Activated effector memory CD4-positive, alpha-beta T cell treated with anti-CD3 and anti-CD28 coated beads, Interleukin-2, amount 50 U/mL, for 16 hours (primary cell): Measurements from ENCODE around the gene SETDB2.

Experiments used
- DNase-seq: peaks from one replicate; pipeline ENCODE4 v3.0.0-alpha.2; 2020

SETDB2 gene

GRCh38 chr13:49435992-49436391, 8.1 kb upstream of the SETDB2 start:
- no peak for DNase-seq

- no peak for DNase-seq
Measured at GRCh38 chr13:49436890-49437289, 7.2 kb upstream of the SETDB2 start.

GRCh38 chr13:49437705-49438104, 6.4 kb upstream of the SETDB2 start:
- no peak for DNase-seq

DNA sequence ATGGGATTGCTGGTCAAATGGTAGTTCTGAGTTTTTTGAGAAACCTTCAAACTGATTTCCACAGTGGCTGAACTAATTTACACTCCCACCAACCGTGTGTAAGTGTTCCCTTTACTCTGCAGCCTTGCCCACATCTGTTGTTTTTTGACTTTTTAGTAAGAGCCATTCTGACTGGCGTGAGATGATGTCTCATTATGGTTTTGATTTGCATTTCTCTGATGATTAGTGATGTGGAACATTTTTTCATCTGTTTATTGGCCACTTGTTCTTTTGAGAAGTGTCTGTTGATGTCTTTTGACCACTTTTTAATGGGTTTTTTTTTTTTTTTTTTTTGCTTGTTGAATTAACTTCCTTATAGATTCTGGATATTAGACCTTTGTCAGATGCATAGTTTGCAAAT, 4.5 kb upstream of the SETDB2 start:
- DNase-seq: no peak

- DNase-seq: no peak
Measured at GRCh38 chr13:49441312-49441711, 2.8 kb upstream of the SETDB2 start.

DNA sequence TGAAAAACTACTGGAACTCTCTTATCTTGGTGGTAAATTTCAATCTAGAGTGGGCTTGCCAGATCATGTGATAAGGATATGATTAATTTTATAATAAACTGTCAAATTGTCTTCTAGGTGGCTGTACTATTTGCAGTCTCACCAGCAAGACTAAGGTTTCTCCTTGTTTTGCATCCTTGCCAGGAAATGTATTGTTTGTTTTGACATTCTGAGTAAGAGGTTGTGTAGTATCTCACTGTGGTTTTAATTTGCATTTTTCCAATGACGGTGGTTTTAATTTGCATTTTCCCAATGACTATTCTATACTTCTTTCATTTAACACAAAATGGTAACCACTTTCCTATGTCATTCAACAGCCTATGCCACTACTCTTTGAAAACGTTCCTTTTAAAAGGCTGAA, 2.2 kb upstream of the SETDB2 start:
- DNase-seq: no peak

DNA sequence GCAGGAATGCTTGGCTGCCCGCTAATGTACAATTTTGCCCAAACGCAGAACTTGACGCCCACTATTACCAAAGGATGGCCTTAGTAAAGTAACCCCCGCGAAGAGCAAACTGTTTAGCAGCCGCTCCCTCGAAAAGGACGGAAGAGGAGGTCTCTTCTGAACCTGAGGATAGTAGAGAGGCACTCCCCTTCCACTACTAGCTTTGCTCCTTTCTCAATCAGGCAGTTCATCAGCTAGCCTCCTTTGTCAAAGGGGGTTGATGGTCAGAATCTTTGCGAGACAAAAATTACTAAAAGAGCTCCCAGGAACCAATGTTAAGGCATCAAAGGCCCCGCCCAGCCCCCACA, 744 bp upstream of the SETDB2 start:
- DNase-seq: peak; percentile 62

- DNase-seq: peak; percentile 65
Measured at GRCh38 chr13:49444524-49445395, 686 bp downstream of the SETDB2 start.

DNA sequence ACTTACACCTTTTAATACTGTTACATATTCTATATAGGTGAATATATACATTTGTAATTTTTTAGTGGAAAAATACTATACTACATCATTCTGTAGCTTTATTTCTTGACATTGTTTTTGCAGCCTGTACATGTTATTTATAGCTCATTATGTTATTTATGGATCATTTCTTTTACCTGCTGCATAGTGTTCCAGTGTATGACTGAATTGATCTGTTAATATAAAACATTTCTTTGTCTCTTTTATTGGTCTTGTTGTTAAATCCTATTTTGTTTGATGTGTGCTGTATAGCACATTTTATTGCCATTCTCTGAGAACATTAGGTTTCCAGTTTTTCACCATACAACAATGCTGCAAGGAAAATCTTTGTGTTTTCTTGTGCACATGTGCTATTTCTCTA, 2.4 kb downstream of the SETDB2 start:
- DNase-seq: no peak

DNA sequence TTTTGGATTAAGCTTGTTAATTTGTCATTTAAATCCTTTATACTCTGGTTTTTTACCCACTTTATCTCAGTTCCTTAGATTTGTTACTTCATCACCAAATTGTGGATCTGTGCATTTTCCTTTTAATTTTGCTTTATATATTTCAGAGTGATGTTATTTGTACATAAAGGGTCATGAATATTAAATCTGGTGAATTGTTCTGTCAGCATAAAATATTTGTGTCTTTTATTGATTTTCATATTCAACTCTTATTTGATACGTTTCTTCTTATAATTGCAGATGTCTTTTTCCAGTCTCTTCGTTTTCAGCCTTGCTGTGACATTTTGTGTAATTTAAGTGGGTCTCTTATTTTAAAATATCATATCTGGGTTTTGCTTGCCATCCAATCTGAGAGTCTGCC, 4.7 kb downstream of the SETDB2 start:
- DNase-seq: no peak

GRCh38 chr13:49450105-49450819, 6.2 kb downstream of the SETDB2 start:
- DNase-seq: no peak

DNA sequence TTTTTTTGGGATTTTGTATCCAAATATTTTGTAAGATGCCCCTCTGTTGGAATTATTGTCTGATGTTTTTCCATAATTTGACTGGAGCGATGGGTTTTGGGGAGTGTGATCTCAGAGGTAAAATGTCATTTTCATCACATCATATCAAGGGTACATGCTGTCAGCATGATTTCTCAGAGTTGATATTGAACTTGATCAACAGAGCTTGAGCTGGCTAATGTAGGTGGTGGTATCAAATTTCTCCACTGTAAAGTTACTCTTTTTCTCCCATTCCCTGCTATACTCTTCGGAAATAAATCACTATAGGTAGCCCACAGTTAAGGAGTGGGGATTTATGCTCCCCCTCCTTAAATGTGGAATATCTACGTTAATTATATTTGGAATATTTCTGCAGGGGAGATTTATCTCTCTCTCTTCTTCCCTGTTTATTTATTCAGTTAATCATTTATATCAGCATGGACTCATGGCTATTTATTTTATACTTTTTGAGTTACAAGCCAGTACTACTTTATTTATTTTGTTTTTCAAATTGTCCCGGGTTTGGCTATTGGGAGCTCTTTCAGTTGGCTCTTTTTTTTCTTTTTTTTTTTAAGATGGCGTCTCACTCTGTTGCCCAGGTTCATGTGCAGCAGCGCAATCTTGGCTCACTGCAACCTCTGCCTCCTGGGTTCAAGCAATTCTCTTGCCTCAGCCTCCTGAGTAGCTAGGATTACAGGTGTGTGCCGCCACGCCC, 8.8 kb downstream of the SETDB2 start:
- no peak for DNase-seq

GRCh38 chr13:49453465-49453864, 9.4 kb downstream of the SETDB2 start:
- DNase-seq: no peak

DNA sequence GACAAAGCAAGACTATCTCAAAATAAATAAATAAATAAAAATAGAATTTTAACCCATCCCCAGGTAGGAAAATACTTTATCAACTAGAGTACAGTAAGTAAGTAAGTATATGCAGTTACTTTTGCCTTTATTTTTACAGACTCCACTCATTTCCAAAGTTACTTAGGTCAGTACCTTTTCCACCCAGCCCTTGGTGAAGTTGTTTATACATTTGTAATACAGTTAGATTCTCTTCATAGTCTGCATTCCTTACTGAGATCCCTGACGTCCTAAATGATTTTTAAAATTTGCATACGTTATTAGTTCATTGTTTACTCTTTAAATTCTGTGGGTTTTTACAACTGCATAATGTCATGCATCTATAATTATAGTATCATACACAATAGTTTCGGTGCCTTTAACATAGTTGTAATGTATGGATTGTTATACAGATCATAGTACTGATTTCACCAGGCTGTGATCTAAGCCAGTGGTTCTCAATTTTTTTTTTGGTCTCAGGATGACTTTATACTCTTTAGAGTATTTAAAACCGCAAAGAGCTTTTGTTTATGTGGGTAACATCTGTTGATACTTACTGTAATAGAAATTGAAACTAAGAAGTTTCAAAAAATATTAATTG, 10.4 kb downstream of the SETDB2 start:
- no peak for DNase-seq

DNA sequence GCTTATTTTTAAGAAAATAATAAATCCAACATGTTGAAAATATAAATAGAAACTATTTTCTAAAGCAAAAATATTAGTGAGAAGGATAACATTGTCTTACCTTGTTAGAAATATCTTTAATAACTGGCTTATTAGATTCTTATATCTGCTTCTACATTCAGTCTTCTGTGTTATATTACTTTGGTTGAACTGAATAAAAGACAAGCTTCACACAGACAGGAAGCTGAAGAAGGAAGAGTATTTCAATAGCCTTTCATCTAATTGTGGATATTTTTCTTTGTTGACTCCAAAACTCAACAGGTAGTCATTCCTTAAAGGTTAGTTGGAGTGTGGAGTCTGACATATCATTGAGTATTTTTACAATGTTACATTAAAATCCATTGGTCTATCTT, 10.9 kb downstream of the SETDB2 start:
- DNase-seq: no peak

GRCh38 chr13:49456156-49456555, 12.1 kb downstream of the SETDB2 start:
- DNase-seq: no peak

DNA sequence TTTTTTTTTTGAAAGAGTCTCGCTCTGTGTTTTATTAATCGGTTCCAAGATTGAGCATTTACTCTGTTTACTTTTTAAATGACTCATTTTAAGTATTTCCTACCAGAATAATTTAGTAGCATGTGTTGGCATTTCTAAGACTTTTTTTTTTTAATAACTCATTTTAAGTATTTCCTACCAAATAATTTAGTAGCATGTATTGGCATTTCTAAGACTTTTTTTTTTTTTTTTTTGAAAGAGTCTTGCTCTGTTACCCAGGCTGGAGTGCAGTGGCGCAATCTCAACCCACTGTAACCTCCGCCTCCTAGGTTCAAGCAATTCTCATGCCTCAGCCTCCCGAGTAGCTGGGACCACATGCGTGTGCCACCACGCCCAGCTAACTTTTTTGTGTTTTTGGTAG, 13.1 kb downstream of the SETDB2 start:
- DNase-seq: no peak

GRCh38 chr13:49459580-49459979, 15.5 kb downstream of the SETDB2 start:
- no peak for DNase-seq

DNA sequence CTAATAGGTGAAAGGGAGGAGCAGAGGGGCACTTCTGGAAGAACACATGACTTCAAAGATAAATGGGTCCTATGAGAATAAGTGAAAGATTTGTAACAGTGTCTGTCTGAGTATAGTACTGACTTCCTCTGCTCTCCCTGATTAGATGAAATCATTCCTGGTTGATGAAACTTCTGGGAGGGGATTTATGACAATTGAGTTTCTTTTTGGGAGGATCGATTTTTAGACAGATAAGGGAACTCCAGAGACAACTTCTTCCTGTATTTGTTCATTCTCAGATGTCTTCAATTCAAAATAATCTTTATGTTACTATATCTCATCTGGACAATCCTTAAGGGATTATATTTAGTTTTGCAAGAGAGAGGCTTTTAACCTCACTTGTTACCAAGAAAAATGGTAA, 20.0 kb downstream of the SETDB2 start:
- DNase-seq: no peak

GRCh38 chr13:49464621-49465325, 20.7 kb downstream of the SETDB2 start:
- DNase-seq: no peak

GRCh38 chr13:49466292-49466838, 22.3 kb downstream of the SETDB2 start:
- DNase-seq: no peak

DNA sequence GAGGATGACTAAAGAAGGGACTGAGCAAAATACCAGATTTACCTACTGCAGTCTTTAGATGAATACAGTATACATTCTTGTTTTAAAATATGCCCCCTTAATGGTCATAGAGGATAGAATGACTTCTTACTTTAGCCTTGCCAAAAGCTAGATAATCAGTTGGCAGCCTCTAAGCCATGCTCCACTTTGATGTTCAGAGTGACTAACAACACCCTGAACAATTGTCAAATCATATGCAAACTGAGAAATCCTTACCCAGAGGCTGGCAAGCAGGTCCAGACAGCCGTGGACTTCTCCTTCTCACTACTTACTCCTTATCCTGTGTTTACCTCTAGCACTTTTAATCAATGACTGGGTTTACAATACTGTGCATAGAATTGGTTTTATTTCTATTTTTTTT, 28.1 kb downstream of the SETDB2 start:
- DNase-seq: no peak
